NB4 (cell line): Measurements from ENCODE around the gene CWF19L1.

ENCODE experiments used
- DNase-seq: peaks from one replicate; pipeline ENCODE4 v3.0.0; 2010; ENCODE audit warnings: low read depth
- H3K4me3 ChIP-seq: one replicate; pipeline ENCODE4 v1.5.1; 2011; ENCODE audit warnings: mild to moderate bottlenecking, low read depth, low read length, moderate library complexity
- MYC ChIP-seq: IDR thresholded peaks from 2 replicates; pipeline ENCODE4 v1.6.1; 2011; ENCODE audit warnings: low read depth, low read length
- POLR2A ChIP-seq: IDR thresholded peaks from 2 replicates; pipeline ENCODE4 v1.6.1; 2011; ENCODE audit warnings: mild to moderate bottlenecking; ENCODE audit not compliant: insufficient read length; ENCODE audit errors: extremely low read depth
- TF ChIP-seq, protein P1 (sequence below): IDR thresholded peaks from 2 replicates; pipeline ENCODE4 v1.6.1; 2011; ENCODE audit warnings: low read depth, low read length
- TF ChIP-seq, protein P2 (sequence below): IDR thresholded peaks from one replicate; pipeline ENCODE4 v1.5.1; 2012; ENCODE audit warnings: low read depth, low read length

CWF19L1 gene

DNA sequence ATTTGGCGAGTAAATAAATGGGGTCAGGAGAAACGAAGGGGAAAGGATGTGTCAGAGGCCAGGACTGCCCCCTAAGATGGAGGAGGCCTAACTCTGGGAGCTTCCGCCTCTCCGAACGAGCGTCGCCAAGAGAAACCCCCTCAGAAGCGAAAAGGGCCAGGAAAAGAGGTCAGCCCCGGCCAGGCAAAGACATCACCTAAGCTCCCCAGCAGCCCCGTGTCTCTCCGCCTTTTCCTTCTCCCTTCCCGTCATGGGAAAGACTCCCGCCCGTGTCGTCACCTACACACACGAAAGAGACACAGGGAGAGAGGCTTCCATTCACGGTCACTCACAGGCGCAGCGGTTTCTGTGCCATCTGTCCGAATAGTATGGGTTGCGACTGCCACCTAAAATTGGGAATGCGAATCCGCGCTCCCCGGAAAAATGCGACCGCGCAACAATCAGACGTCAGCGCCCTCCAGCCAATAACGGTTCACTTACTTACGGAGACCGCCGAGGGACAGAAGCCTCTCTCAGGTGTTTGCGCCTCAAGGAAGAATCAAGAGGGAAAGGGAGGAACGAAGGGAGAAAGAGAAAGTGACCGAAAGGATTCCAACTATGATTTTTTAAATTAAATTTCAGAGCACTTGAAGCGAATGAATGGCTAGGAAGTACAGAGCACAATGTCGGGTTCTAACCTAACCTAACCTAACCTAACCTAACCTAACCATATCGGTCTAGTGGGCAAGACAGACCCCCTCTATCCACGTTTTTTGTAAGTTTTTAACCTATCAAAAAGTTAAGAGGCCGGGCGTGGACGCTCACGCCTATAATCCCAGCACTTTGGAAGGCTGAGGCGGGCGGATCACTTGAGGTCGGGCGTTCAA, at the start of gene CWF19L1:
Gene CWF19L1 (minus strand): TSS at position 400 of the 866 bp plus-strand sequence. CDS start 45 bp downstream, at position 355.
- DNase-seq: peak; percentile 90
- TF ChIP-seq, protein P1, sequence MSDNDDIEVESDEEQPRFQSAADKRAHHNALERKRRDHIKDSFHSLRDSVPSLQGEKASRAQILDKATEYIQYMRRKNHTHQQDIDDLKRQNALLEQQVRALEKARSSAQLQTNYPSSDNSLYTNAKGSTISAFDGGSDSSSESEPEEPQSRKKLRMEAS: no peak; the same call in 1 of the 2 replicates
- TF ChIP-seq MYC (peak; percentile 49; the same call in 1 of the 2 replicates), POLR2A (peak; percentile 43)
- TF ChIP-seq, protein P2, sequence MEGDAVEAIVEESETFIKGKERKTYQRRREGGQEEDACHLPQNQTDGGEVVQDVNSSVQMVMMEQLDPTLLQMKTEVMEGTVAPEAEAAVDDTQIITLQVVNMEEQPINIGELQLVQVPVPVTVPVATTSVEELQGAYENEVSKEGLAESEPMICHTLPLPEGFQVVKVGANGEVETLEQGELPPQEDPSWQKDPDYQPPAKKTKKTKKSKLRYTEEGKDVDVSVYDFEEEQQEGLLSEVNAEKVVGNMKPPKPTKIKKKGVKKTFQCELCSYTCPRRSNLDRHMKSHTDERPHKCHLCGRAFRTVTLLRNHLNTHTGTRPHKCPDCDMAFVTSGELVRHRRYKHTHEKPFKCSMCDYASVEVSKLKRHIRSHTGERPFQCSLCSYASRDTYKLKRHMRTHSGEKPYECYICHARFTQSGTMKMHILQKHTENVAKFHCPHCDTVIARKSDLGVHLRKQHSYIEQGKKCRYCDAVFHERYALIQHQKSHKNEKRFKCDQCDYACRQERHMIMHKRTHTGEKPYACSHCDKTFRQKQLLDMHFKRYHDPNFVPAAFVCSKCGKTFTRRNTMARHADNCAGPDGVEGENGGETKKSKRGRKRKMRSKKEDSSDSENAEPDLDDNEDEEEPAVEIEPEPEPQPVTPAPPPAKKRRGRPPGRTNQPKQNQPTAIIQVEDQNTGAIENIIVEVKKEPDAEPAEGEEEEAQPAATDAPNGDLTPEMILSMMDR: no peak
- H3K4me3 ChIP-seq: peak within 1 kb of the TSS; percentile 100

DNA sequence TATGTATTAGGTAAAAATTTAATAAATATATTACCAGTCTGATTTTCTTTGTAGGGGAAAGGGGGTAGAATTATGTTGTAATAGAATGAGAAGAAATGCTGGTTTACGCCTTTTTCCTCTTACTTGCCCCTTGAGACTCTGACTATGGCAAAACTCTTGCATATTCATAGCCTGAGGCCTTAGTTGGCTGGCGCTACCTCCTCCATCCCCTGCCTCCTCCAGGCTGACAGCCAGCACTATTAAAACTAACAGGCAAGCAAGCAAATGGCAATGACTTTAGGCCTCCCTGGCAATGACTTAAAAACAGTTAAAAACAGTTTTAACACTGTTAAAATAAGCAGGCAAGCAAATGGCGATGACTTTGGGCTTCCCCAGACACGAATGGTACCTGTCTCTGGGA, 48.2 kb upstream of the CWF19L1 start:
- TF ChIP-seq POLR2A: no peak
- TF ChIP-seq, protein P2: no peak
- TF ChIP-seq, protein P1: no peak
- TF ChIP-seq MYC: no peak
- no peak overlapping the region for H3K4me3 ChIP-seq
- peak; percentile 34 for DNase-seq

DNA sequence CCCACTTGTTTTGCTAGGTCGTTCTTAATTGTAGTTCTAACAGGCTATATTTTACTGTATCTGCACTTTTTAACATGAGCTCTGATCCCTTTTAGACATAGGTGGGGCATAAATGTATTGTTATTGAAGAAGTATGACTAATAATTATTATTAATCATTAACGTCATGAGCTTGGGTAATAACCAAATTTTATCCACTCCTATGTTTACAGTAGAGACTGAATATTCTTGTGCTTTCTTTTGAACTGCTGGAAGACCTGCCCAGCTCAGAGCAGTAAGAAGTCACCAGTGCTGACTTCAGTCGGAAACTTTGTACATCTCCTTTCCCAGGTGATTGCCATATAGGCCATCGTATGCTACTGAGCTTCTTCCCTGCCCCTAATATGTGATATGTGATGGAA, 43.9 kb upstream of the CWF19L1 start:
- no peak overlapping the region for H3K4me3 ChIP-seq
- DNase-seq: no peak
- TF ChIP-seq, protein P2: no peak
- no peak for TF ChIP-seq POLR2A

DNA sequence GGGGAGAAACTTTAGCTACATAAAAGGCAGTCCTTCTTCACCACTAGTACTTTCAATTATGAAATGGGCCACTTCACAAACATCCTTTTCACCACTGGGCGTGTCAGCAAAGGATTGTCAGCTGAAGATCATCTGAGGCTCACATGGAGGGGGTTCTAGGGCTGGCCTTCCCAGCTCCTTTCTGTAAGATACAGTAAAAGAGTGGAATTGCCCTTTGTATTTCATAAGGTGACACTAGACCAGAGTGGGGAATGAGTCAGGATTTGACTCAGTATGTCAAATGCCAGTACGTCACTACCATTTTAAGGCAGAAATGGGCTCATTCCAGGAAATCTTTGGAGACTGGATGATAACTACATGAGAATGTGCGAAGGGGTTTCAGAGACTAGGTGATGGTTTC, 40.2 kb upstream of the CWF19L1 start:
- H3K4me3 ChIP-seq: no peak overlapping the region
- DNase-seq: no peak
- TF ChIP-seq, protein P1: no peak
- TF ChIP-seq POLR2A (no peak), MYC (no peak)
- TF ChIP-seq, protein P2: no peak

DNA sequence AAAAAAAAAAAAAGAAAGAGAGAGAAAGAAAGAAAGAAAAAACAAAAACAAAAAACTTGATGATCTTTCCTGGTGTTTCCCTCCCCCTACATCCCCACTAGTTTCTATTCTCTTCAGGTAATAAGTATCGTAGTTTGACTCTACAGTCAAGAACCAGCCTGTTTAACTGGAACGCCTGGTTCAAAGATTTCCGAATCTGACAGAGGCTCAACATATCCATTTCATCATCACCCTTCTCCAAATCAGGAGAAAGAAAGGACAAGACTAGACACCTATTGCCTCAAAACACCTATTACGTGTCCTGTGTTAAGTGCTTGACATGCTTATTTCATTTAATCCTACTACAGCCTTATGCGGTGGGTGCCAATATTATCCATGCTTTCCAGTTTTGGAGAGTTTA, 39.4 kb upstream of the CWF19L1 start:
- no peak for DNase-seq
- TF ChIP-seq POLR2A: no peak
- TF ChIP-seq, protein P2: no peak

DNA sequence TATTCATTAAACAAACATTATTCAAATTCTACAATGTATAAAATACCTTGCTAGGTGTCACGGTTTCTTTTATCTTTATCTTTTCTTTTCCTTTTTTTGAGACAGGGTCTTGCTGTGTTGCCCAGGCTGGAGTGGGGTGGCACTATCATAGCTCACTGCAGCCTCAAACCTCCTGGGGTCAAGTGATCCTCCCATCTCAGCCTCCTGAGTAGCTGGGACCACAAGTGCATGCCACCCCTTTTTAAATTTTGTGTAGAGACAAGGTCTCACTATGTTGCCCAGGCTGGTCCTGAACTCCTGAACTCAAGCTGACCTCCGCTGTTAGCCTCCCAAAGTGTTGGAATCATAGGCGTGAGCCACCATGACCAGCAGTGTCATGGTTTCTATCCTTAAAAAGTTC, 37.0 kb upstream of the CWF19L1 start:
- no peak for TF ChIP-seq MYC
- DNase-seq: no peak
- no peak overlapping the region for H3K4me3 ChIP-seq

More for the DNA sequence above, 39.4 kb upstream of the CWF19L1 start:
- H3K4me3 ChIP-seq: no peak overlapping the region
